Lung microvascular endothelial cell (primary cell): ENCODE data around the gene SCAMP5. TPM values are rescaled to one million over a fixed set of nuclear protein-coding genes. Genes with fewer than 3 reads are reported as not detected.

Experiments
- DNase-seq, 2 donors: peaks; one replicate each; pipeline versions ENCODE4 v3.0.0 to v3.0.0-alpha.2; 2010; ENCODE audit warnings: low read depth in 2 of 2
- total RNA-seq: library from RNA; depleted of rRNA; stranded (reverse); fragments of >200 nt; gene quantifications from 2 replicates; pipeline ENCODE4 v1.2.1, GENCODE V29; 2014

SCAMP5 gene
- total RNA-seq, 1 donor from 2014 or later, result 5.6 TPM

DNA sequence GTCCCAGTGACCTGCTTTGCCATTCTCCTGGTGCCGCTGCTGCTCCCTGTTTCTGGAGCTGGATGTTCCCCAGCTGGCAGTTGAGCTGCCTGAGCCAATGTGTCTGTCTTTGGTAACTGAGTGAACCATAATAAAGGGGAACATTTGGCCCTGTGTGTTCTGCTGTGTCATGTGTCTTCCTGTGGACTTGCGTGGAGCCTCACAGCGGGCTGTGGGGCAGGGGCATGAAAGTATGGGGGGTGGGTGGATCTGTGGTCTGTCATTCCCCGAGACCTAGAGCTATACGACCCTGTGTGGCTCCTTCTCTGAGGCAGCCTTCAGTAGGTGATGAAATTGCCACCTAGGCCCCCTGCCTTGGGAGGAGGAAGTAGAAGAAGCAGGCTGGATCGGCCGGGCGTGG lies 26.0 kb downstream of the SCAMP5 start:
- DNase-seq, result no peak

DNA sequence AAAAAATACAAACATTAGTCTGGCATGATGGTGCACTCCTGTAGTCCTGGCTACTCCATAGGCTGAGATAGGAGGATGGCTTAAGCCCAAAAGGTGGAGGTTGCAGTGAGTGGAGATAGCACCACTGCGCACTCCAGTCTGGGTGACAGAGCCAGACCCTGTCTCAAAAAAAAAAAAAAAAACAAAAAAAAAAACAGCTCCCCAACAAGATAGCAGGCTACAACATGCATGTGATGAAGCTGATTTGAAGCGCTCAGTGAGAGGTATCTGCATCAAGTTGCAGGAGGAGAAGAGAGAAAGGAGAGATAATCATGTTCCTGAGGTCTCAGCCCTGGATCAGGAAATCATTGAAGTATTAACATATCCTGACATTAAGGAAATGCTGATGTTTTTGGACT lies 27.4 kb downstream of the SCAMP5 start:
- no peak for DNase-seq

GRCh38 chr15:75023181-75023871 lies 28.0 kb downstream of the SCAMP5 start, which contains the start of gene PPCDC:
Gene PPCDC (plus strand): TSS chr15:75023590. CDS start chr15:75028319, 4,729 bp downstream.
- DNase-seq, result peak; percentile 96 to 97

GRCh38 chr15:75023872-75024636 lies 28.7 kb downstream of the SCAMP5 start:
- DNase-seq, result peak; percentile 42 to 43

DNA sequence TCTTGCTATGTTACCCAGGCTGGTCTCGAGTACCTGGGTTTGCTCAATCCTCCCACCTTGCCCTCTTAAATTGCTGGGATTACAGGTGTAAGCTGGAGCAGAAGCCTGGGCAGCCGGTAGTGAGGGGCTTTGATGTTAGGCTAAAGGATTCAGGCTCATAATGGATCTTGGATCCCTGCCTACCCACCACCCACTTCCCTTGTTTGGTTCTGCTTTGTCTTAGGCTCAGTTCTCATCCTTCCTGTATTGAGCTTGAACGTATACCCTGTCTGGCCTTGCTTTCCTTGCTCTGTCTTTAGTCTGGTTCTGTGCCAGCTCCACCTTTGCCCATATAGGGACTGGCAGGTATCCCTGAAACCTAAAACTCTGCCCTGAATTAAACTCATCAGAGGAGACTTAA lies 29.7 kb downstream of the SCAMP5 start:
- DNase-seq, result no peak

DNA sequence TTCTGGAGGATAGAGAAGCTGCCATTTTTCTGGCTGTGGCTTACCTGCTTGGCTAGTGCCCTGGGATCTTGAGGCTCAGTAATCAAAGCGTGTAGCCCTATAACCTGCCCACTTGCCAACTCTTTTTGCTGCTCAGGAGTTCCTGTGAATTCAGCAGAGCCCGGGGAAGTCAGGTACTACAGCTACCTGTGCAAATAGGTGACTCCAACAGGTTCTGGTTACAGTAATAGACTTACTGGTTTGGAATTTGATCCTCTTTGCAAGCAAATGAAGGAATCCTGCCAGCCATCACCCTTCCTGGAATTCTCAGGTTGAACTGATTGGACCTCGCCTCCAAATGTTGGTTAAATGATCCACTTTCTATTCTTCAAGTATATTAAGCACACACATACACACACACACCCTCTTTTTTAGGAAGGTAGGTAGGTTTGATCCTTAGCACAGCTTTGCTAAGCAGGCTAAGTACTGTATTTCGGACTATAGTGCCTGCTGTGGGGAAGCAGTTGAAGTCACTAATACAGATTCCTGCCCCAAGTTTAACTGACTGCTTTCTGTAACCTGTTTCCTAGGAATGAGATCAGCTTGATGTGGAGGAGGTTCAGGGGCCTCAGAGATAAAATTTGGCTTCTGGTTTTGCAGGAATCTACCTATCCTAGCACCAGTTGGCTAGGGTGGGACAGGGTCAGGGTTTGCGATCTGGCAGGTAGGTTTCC lies 30.3 kb downstream of the SCAMP5 start:
- DNase-seq, result no peak

DNA sequence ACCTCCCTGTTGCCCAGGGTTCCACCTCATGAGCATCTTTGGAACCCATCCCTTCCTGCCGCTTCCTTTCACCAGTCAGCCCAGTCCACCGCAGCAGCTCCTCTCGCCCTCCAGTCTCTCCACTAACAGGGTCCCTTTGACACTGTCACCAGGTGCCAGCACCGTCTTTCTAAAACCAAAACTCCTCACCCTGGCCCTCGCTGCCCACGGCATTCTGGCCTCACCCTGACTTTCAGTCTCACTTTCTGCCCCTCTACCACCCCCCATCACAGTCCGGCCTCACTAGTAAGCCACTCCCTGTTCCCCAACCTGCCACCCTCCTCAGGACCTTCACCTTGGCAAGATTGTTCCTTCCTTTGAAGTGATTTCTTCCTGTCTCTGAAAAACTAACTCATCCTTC lies 32.2 kb downstream of the SCAMP5 start:
- no peak for DNase-seq

GRCh38 chr15:75028991-75029377 lies 33.6 kb downstream of the SCAMP5 start:
- DNase-seq, result no peak

DNA sequence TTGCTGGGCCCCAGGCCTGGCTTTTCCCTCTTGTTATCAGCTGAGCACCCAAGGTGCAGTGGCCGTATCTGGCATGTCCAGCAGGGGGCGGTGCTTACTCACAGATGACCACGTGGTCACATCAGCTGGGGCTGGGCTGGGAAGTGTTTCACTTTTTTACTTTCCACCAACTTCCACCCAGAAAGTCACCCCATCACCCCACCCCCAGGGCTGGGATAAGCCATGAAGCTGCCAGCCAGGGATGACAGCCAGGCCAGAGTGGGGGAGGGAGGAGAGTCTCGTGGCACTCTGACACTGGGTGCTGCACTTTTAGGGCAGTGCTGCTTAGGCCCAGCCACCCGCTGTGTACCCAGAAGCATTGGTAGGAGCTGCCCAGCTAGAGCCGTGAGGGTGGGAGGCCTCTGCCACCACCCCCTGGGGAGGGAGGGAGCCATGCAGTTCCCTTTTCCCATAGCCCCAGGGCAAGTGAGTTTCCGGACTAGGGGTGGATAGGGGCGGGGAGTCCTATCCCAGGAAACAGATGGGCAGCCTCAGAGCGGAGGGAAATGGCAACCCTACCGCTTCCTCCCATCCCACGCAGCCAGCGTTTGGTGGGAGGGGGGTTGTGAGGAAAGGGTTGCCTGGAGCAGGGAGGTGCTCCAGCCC lies 34.1 kb downstream of the SCAMP5 start:
- DNase-seq, result peak; percentile 90 to 96

DNA sequence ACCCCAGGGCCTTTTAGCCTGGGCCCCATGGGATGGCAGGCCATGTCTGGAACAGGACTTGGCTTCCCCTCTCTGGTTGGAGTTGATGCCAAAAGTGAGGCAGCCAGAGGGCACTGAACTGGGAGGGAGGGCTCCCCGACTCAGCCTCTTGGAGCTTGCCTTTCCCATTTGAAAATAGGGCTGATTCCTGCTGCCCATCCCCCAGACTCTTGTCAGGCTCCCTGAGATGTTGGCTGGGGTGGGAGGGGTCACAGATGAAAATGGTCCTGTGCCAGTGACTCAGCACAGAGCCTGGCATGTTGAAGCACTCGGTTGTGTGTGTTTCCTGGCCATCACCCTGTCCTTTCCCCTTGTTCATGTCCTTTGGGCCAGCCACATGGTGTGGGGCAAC lies 34.7 kb downstream of the SCAMP5 start:
- DNase-seq, result peak; percentile 62 to 74

- DNase-seq, result no peak
These were observed 35.1 kb downstream of the SCAMP5 start for GRCh38 chr15:75030424-75030823.

- peak in 1 of 2 donors; percentile 39 for DNase-seq
These were observed 36.5 kb downstream of the SCAMP5 start for GRCh38 chr15:75031848-75032247.

DNA sequence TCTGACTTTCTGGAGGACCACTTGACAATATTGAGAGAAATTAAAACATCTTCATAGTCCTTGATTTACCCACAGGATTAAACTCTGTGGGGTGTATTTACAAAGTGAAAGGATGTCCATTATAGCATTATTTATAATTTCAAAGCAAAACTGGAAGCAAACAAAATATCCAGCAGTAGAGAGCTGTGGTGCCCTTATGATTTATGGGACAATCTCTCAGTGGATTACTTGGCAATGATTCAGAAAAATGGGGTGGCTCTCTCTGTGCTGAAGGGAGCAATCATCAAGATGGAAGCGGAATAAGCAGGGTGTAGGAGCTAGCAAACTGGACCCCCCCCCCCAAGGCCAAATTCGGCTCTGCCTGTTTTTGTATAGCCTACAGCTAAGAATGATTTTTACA lies 37.0 kb downstream of the SCAMP5 start:
- DNase-seq, result peak; percentile 17 to 29

- no peak for DNase-seq
These were observed 38.4 kb downstream of the SCAMP5 start for GRCh38 chr15:75033809-75034208.

- DNase-seq, result no peak
These were observed 39.3 kb downstream of the SCAMP5 start for GRCh38 chr15:75034615-75035014.

GRCh38 chr15:75036212-75036616 lies 40.9 kb downstream of the SCAMP5 start:
- DNase-seq, result peak in 1 of 2 donors; percentile 23

GRCh38 chr15:75037685-75038084 lies 42.3 kb downstream of the SCAMP5 start:
- peak in 1 of 2 donors; percentile 69 for DNase-seq

- no peak for DNase-seq
These were observed 42.9 kb downstream of the SCAMP5 start for GRCh38 chr15:75038231-75038630.

DNA sequence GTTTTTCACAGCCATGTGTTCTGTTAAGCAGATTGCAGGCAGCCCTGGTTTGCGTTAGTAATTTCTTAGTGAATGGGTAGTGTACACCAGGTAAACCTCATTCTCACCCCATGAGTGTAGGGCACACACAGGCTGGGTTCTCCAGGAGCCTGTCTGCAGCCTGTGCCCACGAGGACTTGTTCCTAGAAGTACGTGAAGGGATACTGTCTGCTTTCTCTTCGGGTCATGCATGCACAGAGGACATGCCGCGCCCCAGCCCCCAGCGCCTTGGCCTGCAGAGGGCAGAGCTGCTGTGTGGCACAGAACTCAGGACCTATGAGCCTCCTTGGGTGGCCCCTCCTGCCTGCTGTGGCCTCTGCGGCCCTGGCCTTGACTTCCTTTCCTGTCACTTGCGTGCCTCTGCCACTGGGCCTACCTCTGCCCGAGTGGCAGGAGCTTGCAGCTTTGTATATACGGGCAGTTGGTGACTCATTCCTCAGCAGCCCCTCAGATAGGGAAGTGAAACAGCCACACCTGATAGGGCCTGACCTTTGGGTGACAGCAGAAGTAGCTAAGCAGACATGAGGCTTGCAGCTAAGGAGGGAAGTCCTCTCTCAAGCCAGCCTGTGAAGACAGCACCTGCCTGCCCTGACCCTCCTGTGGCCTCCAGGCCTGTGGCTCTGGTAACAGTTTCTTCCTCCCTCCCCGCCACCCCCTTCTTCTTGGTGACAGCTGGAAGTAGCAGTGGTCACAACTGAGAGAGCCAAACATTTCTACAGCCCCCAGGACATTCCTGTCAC lies 47.6 kb downstream of the SCAMP5 start:
- peak; percentile 68 to 75 for DNase-seq

- DNase-seq, result peak; percentile 93 to 99
These were observed 48.3 kb downstream of the SCAMP5 start for GRCh38 chr15:75043509-75044257.
